GM19239 (cell line): ENCODE results near the gene GPR142.

Source experiments
- DNase-seq: peaks from one replicate; pipeline ENCODE4 v3.0.0; 2011; ENCODE audit warnings: low spot score; ENCODE audit not compliant: insufficient read length
- FAIRE-seq: peaks from 2 replicates; lab custom pipeline; 2011; peaks lifted over from hg19 to GRCh38; lab: Jason Lieb, UNC

Gene GPR142

GRCh38 chr17:74417178-74418045 lies 50.1 kb downstream of the GPR142 start:
- FAIRE-seq: peak; percentile 68
- peak; percentile 64 for DNase-seq

GRCh38 chr17:74419928-74420411 lies 52.7 kb downstream of the GPR142 start:
- FAIRE-seq: no peak
- DNase-seq: no peak
